ENCODE data around the gene FRMD5. TPM values are rescaled to one million over a fixed set of nuclear protein-coding genes. Genes with fewer than 3 reads are reported as not detected.
A peak's percentile ranks its signal among the peaks of the same experiment; 100 is the strongest.
"Not testable (repeated sequence)": the region's sequence is repeated elsewhere in the genome, so short reads cannot be mapped to it uniquely, and the experiment has no call there.

The FRMD5 gene
- total and polyA plus RNA-seq, 3 experiments from 2014 or later, result 0.28 to 0.44 (median 0.37) TPM

- no peaks in the 10 kb centered on the region for H3K4me1 ChIP-seq (ENCODE audit: insufficient read depth, low read length)
- Mint-ChIP-seq H3K9me3 (no peaks in the 10 kb centered on the region), H3K36me3 (peaks cover 0 to 12% (median 8%) of the 10 kb centered on the region in 3 donors), H3K4me3 (no peak overlapping the region), H3K4me1 (no peaks in the 10 kb centered on the region), H3K27me3 (no peaks in the 10 kb centered on the region), H3K27ac (no peak overlapping the region)
- H3K4me3 ChIP-seq (ENCODE audit: low read length), result no peak overlapping the region
- POLR2A ChIA-PET, result no interaction called here
- no peak for DNase-seq
- no peak overlapping the region for H3K27ac ChIP-seq (ENCODE audit: low read depth, low read length)
- H3K27me3 ChIP-seq (ENCODE audit: insufficient read depth, low read length, poor library complexity, severe bottlenecking), result no peaks in the 10 kb centered on the region
- CTCF ChIA-PET, result no interaction called here
- H3K36me3 ChIP-seq (ENCODE audit: insufficient read depth, low read length), result no peaks in the 10 kb centered on the region
- no peaks in the 10 kb centered on the region for H3K9me3 ChIP-seq (ENCODE audit: low read length)
Observed at GRCh38 chr15:43876872-43877271, 318.2 kb downstream of the FRMD5 start.

- Histone ChIP-seq H3K27ac (ENCODE audit: low read depth, low read length) (no peak overlapping the region), H3K4me3 (ENCODE audit: low read length) (no peak overlapping the region), H3K4me1 (ENCODE audit: insufficient read depth, low read length) (no peaks in the 10 kb centered on the region), H3K36me3 (ENCODE audit: insufficient read depth, low read length) (no peaks in the 10 kb centered on the region), H3K27me3 (ENCODE audit: insufficient read depth, low read length, poor library complexity, severe bottlenecking) (no peaks in the 10 kb centered on the region), H3K9me3 (ENCODE audit: low read length) (no peaks in the 10 kb centered on the region)
- no peak for DNase-seq
- Mint-ChIP-seq H3K4me3 (no peak overlapping the region), H3K27ac (no peak overlapping the region), H3K4me1 (no peaks in the 10 kb centered on the region), H3K9me3 (no peaks in the 10 kb centered on the region), H3K36me3 (peaks cover 0 to 17% (median 15%) of the 10 kb centered on the region in 3 donors), H3K27me3 (no peaks in the 10 kb centered on the region)
- CTCF ChIA-PET, result no interaction called here
- POLR2A ChIA-PET, result no interaction called here
Observed at GRCh38 chr15:43873651-43874050, 321.4 kb downstream of the FRMD5 start.

GRCh38 chr15:43872416-43873020 is 322.6 kb downstream of the FRMD5 start:
- no peak overlapping the region for H3K4me3 Mint-ChIP-seq
- ChIA-PET CTCF (no interaction called here), POLR2A (no interaction called here)
- H3K27me3 Mint-ChIP-seq, result no peaks in the 10 kb centered on the region
- H3K4me1 Mint-ChIP-seq, result no peaks in the 10 kb centered on the region
- H3K9me3 ChIP-seq (ENCODE audit: low read length), result no peaks in the 10 kb centered on the region
- H3K36me3 ChIP-seq (ENCODE audit: insufficient read depth, low read length), result no peaks in the 10 kb centered on the region
- no peaks in the 10 kb centered on the region for H3K9me3 Mint-ChIP-seq
- no peaks in the 10 kb centered on the region for H3K4me1 ChIP-seq (ENCODE audit: insufficient read depth, low read length)
- DNase-seq, result no peak
- peak overlapping the region in 1 of 8 donors; percentile 83 for H3K27ac Mint-ChIP-seq
- no peak overlapping the region for H3K27ac ChIP-seq (ENCODE audit: low read depth, low read length)
- H3K27me3 ChIP-seq (ENCODE audit: insufficient read depth, low read length, poor library complexity, severe bottlenecking), result no peaks in the 10 kb centered on the region
- H3K4me3 ChIP-seq (ENCODE audit: low read length), result no peak overlapping the region
- peaks cover 0 to 18% (median 17%) of the 10 kb centered on the region in 3 donors for H3K36me3 Mint-ChIP-seq

GRCh38 chr15:43871835-43872234 is 323.2 kb downstream of the FRMD5 start:
- H3K27ac Mint-ChIP-seq, result no peak overlapping the region
- H3K36me3 ChIP-seq (ENCODE audit: insufficient read depth, low read length), result no peaks in the 10 kb centered on the region
- H3K27me3 Mint-ChIP-seq, result no peaks in the 10 kb centered on the region
- no peak for DNase-seq
- no peaks in the 10 kb centered on the region for H3K27me3 ChIP-seq (ENCODE audit: insufficient read depth, low read length, poor library complexity, severe bottlenecking)
- ChIA-PET CTCF (no interaction called here), POLR2A (no interaction called here)
- H3K9me3 Mint-ChIP-seq, result no peaks in the 10 kb centered on the region
- H3K36me3 Mint-ChIP-seq, result peaks cover 0 to 22% (median 19%) of the 10 kb centered on the region in 3 donors
- H3K4me1 ChIP-seq (ENCODE audit: insufficient read depth, low read length), result no peaks in the 10 kb centered on the region
- no peak overlapping the region for H3K4me3 ChIP-seq (ENCODE audit: low read length)
- no peaks in the 10 kb centered on the region for H3K9me3 ChIP-seq (ENCODE audit: low read length)
- H3K27ac ChIP-seq (ENCODE audit: low read depth, low read length), result no peak overlapping the region
- no peak overlapping the region for H3K4me3 Mint-ChIP-seq
- no peaks in the 10 kb centered on the region for H3K4me1 Mint-ChIP-seq

GRCh38 chr15:43868406-43868805 is 326.7 kb downstream of the FRMD5 start:
- H3K4me3 ChIP-seq (ENCODE audit: low read length), result no peak overlapping the region
- Mint-ChIP-seq H3K36me3 (peaks cover 5 to 31% (median 15%) of the 10 kb centered on the region in 3 donors), H3K27me3 (no peaks in the 10 kb centered on the region), H3K9me3 (no peaks in the 10 kb centered on the region), H3K27ac (no peak overlapping the region), H3K4me1 (no peaks in the 10 kb centered on the region), H3K4me3 (no peak overlapping the region)
- DNase-seq, result no peak
- H3K36me3 ChIP-seq (ENCODE audit: insufficient read depth, low read length), result peaks cover 7% of the 10 kb centered on the region
- no peaks in the 10 kb centered on the region for H3K9me3 ChIP-seq (ENCODE audit: low read length)
- ChIA-PET POLR2A (no interaction called here), CTCF (no interaction called here)
- H3K4me1 ChIP-seq (ENCODE audit: insufficient read depth, low read length), result no peaks in the 10 kb centered on the region
- H3K27me3 ChIP-seq (ENCODE audit: insufficient read depth, low read length, poor library complexity, severe bottlenecking), result no peaks in the 10 kb centered on the region
- H3K27ac ChIP-seq (ENCODE audit: low read depth, low read length), result no peak overlapping the region

GRCh38 chr15:43867096-43867495 is 328.0 kb downstream of the FRMD5 start:
- Mint-ChIP-seq H3K36me3 (peaks cover 5 to 31% (median 15%) of the 10 kb centered on the region in 3 donors), H3K27ac (no peak overlapping the region), H3K27me3 (no peaks in the 10 kb centered on the region), H3K9me3 (no peaks in the 10 kb centered on the region), H3K4me1 (no peaks in the 10 kb centered on the region), H3K4me3 (no peak overlapping the region)
- no peaks in the 10 kb centered on the region for H3K9me3 ChIP-seq (ENCODE audit: low read length)
- H3K4me3 ChIP-seq (ENCODE audit: low read length), result no peak overlapping the region
- H3K36me3 ChIP-seq (ENCODE audit: insufficient read depth, low read length), result peaks cover 7% of the 10 kb centered on the region
- H3K4me1 ChIP-seq (ENCODE audit: insufficient read depth, low read length), result no peaks in the 10 kb centered on the region
- no peaks in the 10 kb centered on the region for H3K27me3 ChIP-seq (ENCODE audit: insufficient read depth, low read length, poor library complexity, severe bottlenecking)
- CTCF ChIA-PET, result no interaction called here
- DNase-seq, result no peak
- POLR2A ChIA-PET, result no interaction called here
- no peak overlapping the region for H3K27ac ChIP-seq (ENCODE audit: low read depth, low read length)

- H3K4me1 Mint-ChIP-seq; H3K4me3 Mint-ChIP-seq; POLR2A ChIA-PET; H3K27ac Mint-ChIP-seq; H3K27me3 ChIP-seq (ENCODE audit: insufficient read depth, low read length, poor library complexity, severe bottlenecking); CTCF ChIA-PET; DNase-seq; H3K9me3 Mint-ChIP-seq; H3K9me3 ChIP-seq (ENCODE audit: low read length); H3K4me3 ChIP-seq (ENCODE audit: low read length); H3K4me1 ChIP-seq (ENCODE audit: insufficient read depth, low read length); H3K27ac ChIP-seq (ENCODE audit: low read depth, low read length); H3K27me3 Mint-ChIP-seq; H3K36me3 ChIP-seq (ENCODE audit: insufficient read depth, low read length): not testable (repeated sequence)
- peaks cover 5 to 34% (median 15%) of the 10 kb centered on the region in 3 donors for H3K36me3 Mint-ChIP-seq
Observed at GRCh38 chr15:43866636-43867035, 328.4 kb downstream of the FRMD5 start.

- H3K4me3 Mint-ChIP-seq, result no peak overlapping the region
- no peaks in the 10 kb centered on the region for H3K4me1 Mint-ChIP-seq
- no peak overlapping the region for H3K27ac ChIP-seq (ENCODE audit: low read depth, low read length)
- H3K27me3 Mint-ChIP-seq, result no peaks in the 10 kb centered on the region
- no peaks in the 10 kb centered on the region for H3K4me1 ChIP-seq (ENCODE audit: insufficient read depth, low read length)
- H3K9me3 Mint-ChIP-seq, result no peaks in the 10 kb centered on the region
- no peaks in the 10 kb centered on the region for H3K9me3 ChIP-seq (ENCODE audit: low read length)
- H3K27ac Mint-ChIP-seq, result peak overlapping the region in 1 of 8 donors; percentile 5
- H3K4me3 ChIP-seq (ENCODE audit: low read length), result no peak overlapping the region
- ChIA-PET CTCF (no interaction called here), POLR2A (no interaction called here)
- H3K27me3 ChIP-seq (ENCODE audit: insufficient read depth, low read length, poor library complexity, severe bottlenecking), result no peaks in the 10 kb centered on the region
- DNase-seq, result no peak
- peaks cover 30% of the 10 kb centered on the region for H3K36me3 ChIP-seq (ENCODE audit: insufficient read depth, low read length)
- peaks cover 5 to 58% (median 9%) of the 10 kb centered on the region in 3 donors for H3K36me3 Mint-ChIP-seq
Observed at GRCh38 chr15:43859546-43859945, 335.5 kb downstream of the FRMD5 start.

GRCh38 chr15:43854801-43855200 is 340.3 kb downstream of the FRMD5 start:
- Histone ChIP-seq H3K4me1 (ENCODE audit: insufficient read depth, low read length) (no peaks in the 10 kb centered on the region), H3K9me3 (ENCODE audit: low read length) (no peaks in the 10 kb centered on the region), H3K36me3 (ENCODE audit: insufficient read depth, low read length) (peaks cover 24% of the 10 kb centered on the region), H3K4me3 (ENCODE audit: low read length) (no peak overlapping the region), H3K27me3 (ENCODE audit: insufficient read depth, low read length, poor library complexity, severe bottlenecking) (no peaks in the 10 kb centered on the region), H3K27ac (ENCODE audit: low read depth, low read length) (no peak overlapping the region)
- ChIA-PET CTCF (no interaction called here), POLR2A (no interaction called here)
- H3K9me3 Mint-ChIP-seq, result no peaks in the 10 kb centered on the region
- no peaks in the 10 kb centered on the region for H3K27me3 Mint-ChIP-seq
- H3K4me3 Mint-ChIP-seq, result no peak overlapping the region
- H3K27ac Mint-ChIP-seq, result no peak overlapping the region
- peaks cover 3 to 66% (median 19%) of the 10 kb centered on the region in 3 donors for H3K36me3 Mint-ChIP-seq
- no peaks in the 10 kb centered on the region for H3K4me1 Mint-ChIP-seq
- no peak for DNase-seq
